ENCODE results near the gene TAF1C.
"Not testable (repeated sequence)": the region's sequence is repeated elsewhere in the genome, so short reads cannot be mapped to it uniquely, and the experiment has no call there.

The TAF1C gene

GRCh38 chr16:84186685-84187437 lies at the start of gene TAF1C:
Gene TAF1C, minus strand, starts transcription at chr16:84187057. Its CDS starts 2,069 bp downstream, at chr16:84184988.
- DNase-seq = peak; percentile 91

- no peak for DNase-seq
These were observed 47.7 kb upstream of the TAF1C start for GRCh38 chr16:84234321-84235241.

GRCh38 chr16:84233748-84234147 lies 46.9 kb upstream of the TAF1C start:
- no peak for DNase-seq

- no peak for DNase-seq
These were observed 46.1 kb upstream of the TAF1C start for GRCh38 chr16:84232969-84233368.

- no peak for DNase-seq
These were observed 45.2 kb upstream of the TAF1C start for GRCh38 chr16:84232060-84232459.

- no peak for DNase-seq
These were observed 42.6 kb upstream of the TAF1C start for GRCh38 chr16:84229471-84229870.

GRCh38 chr16:84228256-84228838 lies 41.5 kb upstream of the TAF1C start:
- no peak for DNase-seq

- DNase-seq = no peak
These were observed 40.7 kb upstream of the TAF1C start for GRCh38 chr16:84227548-84227947.

GRCh38 chr16:84226026-84226425 lies 39.2 kb upstream of the TAF1C start:
- no peak for DNase-seq

- DNase-seq = no peak
These were observed 38.7 kb upstream of the TAF1C start for GRCh38 chr16:84225571-84225970.

- no peak for DNase-seq
These were observed 38.3 kb upstream of the TAF1C start for GRCh38 chr16:84225126-84225525.

- no peak for DNase-seq
These were observed 37.7 kb upstream of the TAF1C start for GRCh38 chr16:84224554-84224953.

GRCh38 chr16:84223456-84223855 lies 36.6 kb upstream of the TAF1C start:
- no peak for DNase-seq

GRCh38 chr16:84220851-84221250 lies 34.0 kb upstream of the TAF1C start:
- no peak for DNase-seq

GRCh38 chr16:84218956-84219355 lies 32.1 kb upstream of the TAF1C start:
- DNase-seq = no peak

GRCh38 chr16:84218176-84218823 lies 31.4 kb upstream of the TAF1C start:
- no peak for DNase-seq

- not testable (repeated sequence) for DNase-seq
These were observed 29.3 kb upstream of the TAF1C start for GRCh38 chr16:84216144-84216543.

- no peak for DNase-seq
These were observed 28.7 kb upstream of the TAF1C start for GRCh38 chr16:84215531-84215930.

- no peak for DNase-seq
These were observed 27.7 kb upstream of the TAF1C start for GRCh38 chr16:84214451-84215066.

- DNase-seq = no peak
These were observed 25.8 kb upstream of the TAF1C start for GRCh38 chr16:84212631-84213030.

- DNase-seq = no peak
These were observed 25.3 kb upstream of the TAF1C start for GRCh38 chr16:84212154-84212553.

- DNase-seq = no peak
These were observed 23.1 kb upstream of the TAF1C start for GRCh38 chr16:84209989-84210388.

GRCh38 chr16:84207879-84208278 lies 21.0 kb upstream of the TAF1C start:
- DNase-seq = peak; percentile 15
